Suprapubic skin (tissue), 4 donors: ENCODE measurements around the gene RUSC2. TPM values are rescaled to one million over a fixed set of nuclear protein-coding genes. Genes with fewer than 3 reads are reported as not detected.
A peak's percentile ranks its signal among the peaks of the same experiment; 100 is the strongest.

Experiments
- DNase-seq, 2 donors: peaks; one replicate each; pipeline ENCODE4 v3.0.0-alpha.2; 2019; ENCODE audit warnings: low spot score in 2 of 2
- H3K27ac ChIP-seq: fragments of 200-600 bp; sonication (generic); one replicate; pipeline ENCODE4 v1.5.1; 2019
- H3K27me3 ChIP-seq: fragments of 200-600 bp; sonication (generic); one replicate; pipeline ENCODE4 v1.5.1; 2019
- H3K36me3 ChIP-seq: fragments of 200-600 bp; sonication (generic); one replicate; pipeline ENCODE4 v1.5.1; 2019
- H3K4me1 ChIP-seq: fragments of 200-600 bp; sonication (generic); one replicate; pipeline ENCODE4 v1.5.1; 2019
- H3K4me3 ChIP-seq: fragments of 200-600 bp; sonication (generic); one replicate; pipeline ENCODE4 v1.5.1; 2019; ENCODE audit warnings: mild to moderate bottlenecking
- H3K9me3 ChIP-seq: fragments of 200-600 bp; sonication (generic); one replicate; pipeline ENCODE4 v1.5.1; 2019
- CTCF ChIP-seq, 2 donors: fragments of 200-600 bp in 1 of 2; fragments of 450-650 bp in 1 of 2; sonication (generic) in 1 of 2; IDR thresholded peaks; one replicate each; pipeline ENCODE4 v1.5.1; 2016 to 2019; ENCODE audit warnings: antibody characterized with exemption in 2 of 2, mild to moderate bottlenecking in 1 of 2, moderate library complexity in 1 of 2
- EP300 ChIP-seq: sonication (generic); formaldehyde crosslinking; IDR thresholded peaks from one replicate; pipeline ENCODE4 v1.6.1; 2017; ENCODE audit warnings: antibody characterized with exemption
- POLR2A ChIP-seq, 2 donors: fragments of 450-650 bp; IDR thresholded peaks; one replicate each; pipeline ENCODE4 v1.6.1; 2017; ENCODE audit warnings: antibody characterized with exemption in 2 of 2, mild to moderate bottlenecking in 2 of 2, moderate library complexity in 2 of 2
- POLR2AphosphoS5 ChIP-seq, 3 donors: sonication (generic); formaldehyde crosslinking; IDR thresholded peaks; one replicate each; pipeline ENCODE4 v1.6.1; 2017; ENCODE audit warnings: antibody characterized with exemption in 3 of 3
- WGBS: methylation state at CpG from one replicate; pipeline ENCODE4 v1.1.5; 2018; 5-methylcytosine and 5-hydroxymethylcytosine counted together
- total RNA-seq, 4 donors: library from RNA; depleted of rRNA; stranded (reverse); fragments of >200 nt; gene quantifications; one replicate each; pipeline ENCODE4 v1.1.0, GENCODE V29; 2016

Gene RUSC2
- total RNA-seq: 10 to 100 TPM; 17.5 to 22.3 (median 19.0) TPM

- peak in 1 of 2 donors; percentile 58 for TF ChIP-seq POLR2A (IDR thresholded peaks at IDR 0.05)
- no peak for TF ChIP-seq EP300
- TF ChIP-seq CTCF (IDR thresholded peaks at IDR 0.05): peak; percentile 30 to 32
- peak; percentile 25 to 79 (median 78) for TF ChIP-seq POLR2AphosphoS5 (IDR thresholded peaks at IDR 0.05)
- Histone ChIP-seq H3K27ac (peak within 1 kb of the TSS; percentile 95), H3K4me3 (peak within 1 kb of the TSS; percentile 93), H3K4me1 (peaks cover 39% of the 10 kb centered on the region), H3K9me3 (peaks cover 2% of the 10 kb centered on the region), H3K36me3 (no peaks in the 10 kb centered on the region), H3K27me3 (no peaks in the 10 kb centered on the region)
- peak; percentile 87 to 90 for DNase-seq
- WGBS: 8% methylated on average over 13 of the region's 71 CpGs
Observed at GRCh38 chr9:35489313-35490154, at the start of gene RUSC2. RUSC2 (plus strand) TSS chr9:35490111; CDS start chr9:35546522, 56,411 bp downstream.

GRCh38 chr9:35446012-35446411, 43.9 kb upstream of the RUSC2 start:
- 91% methylated on average over 3 of the region's 3 CpGs for WGBS
- Histone ChIP-seq H3K4me3 (no peak overlapping the region), H3K4me1 (no peaks in the 10 kb centered on the region), H3K27me3 (peaks cover 4% of the 10 kb centered on the region), H3K27ac (no peak overlapping the region), H3K36me3 (no peaks in the 10 kb centered on the region), H3K9me3 (no peaks in the 10 kb centered on the region)
- TF ChIP-seq POLR2A (IDR thresholded peaks at IDR 0.05): no peak
- TF ChIP-seq EP300: no peak
- no peak for TF ChIP-seq CTCF (IDR thresholded peaks at IDR 0.05)
- TF ChIP-seq POLR2AphosphoS5 (IDR thresholded peaks at IDR 0.05): no peak
- DNase-seq: no peak

GRCh38 chr9:35448496-35448895, 41.4 kb upstream of the RUSC2 start:
- TF ChIP-seq POLR2A (IDR thresholded peaks at IDR 0.05) (no peak), CTCF (IDR thresholded peaks at IDR 0.05) (no peak), EP300 (no peak), POLR2AphosphoS5 (IDR thresholded peaks at IDR 0.05) (no peak)
- H3K27me3 ChIP-seq: peaks cover 4% of the 10 kb centered on the region
- H3K9me3 ChIP-seq: no peaks in the 10 kb centered on the region
- H3K4me1 ChIP-seq: no peaks in the 10 kb centered on the region
- H3K27ac ChIP-seq: no peak overlapping the region
- H3K4me3 ChIP-seq: no peak overlapping the region
- H3K36me3 ChIP-seq: no peaks in the 10 kb centered on the region
- no peak for DNase-seq
- WGBS: 74% methylated on average over 1 of the region's 1 CpG

GRCh38 chr9:35452481-35452880, 37.4 kb upstream of the RUSC2 start:
- 80% methylated on average over 1 of the region's 2 CpGs for WGBS
- no peak for TF ChIP-seq EP300
- TF ChIP-seq POLR2A (IDR thresholded peaks at IDR 0.05): no peak
- no peak for TF ChIP-seq CTCF (IDR thresholded peaks at IDR 0.05)
- TF ChIP-seq POLR2AphosphoS5 (IDR thresholded peaks at IDR 0.05): no peak
- Histone ChIP-seq H3K4me1 (no peaks in the 10 kb centered on the region), H3K27me3 (no peaks in the 10 kb centered on the region), H3K36me3 (no peaks in the 10 kb centered on the region), H3K9me3 (no peaks in the 10 kb centered on the region), H3K4me3 (no peak overlapping the region), H3K27ac (no peak overlapping the region)
- no peak for DNase-seq

GRCh38 chr9:35453786-35454185, 36.1 kb upstream of the RUSC2 start:
- no peak for DNase-seq
- TF ChIP-seq CTCF (IDR thresholded peaks at IDR 0.05): no peak
- Histone ChIP-seq H3K27me3 (no peaks in the 10 kb centered on the region), H3K4me1 (no peaks in the 10 kb centered on the region), H3K9me3 (no peaks in the 10 kb centered on the region), H3K4me3 (no peak overlapping the region), H3K27ac (no peak overlapping the region), H3K36me3 (no peaks in the 10 kb centered on the region)
- WGBS: 76% methylated on average over 2 of the region's 2 CpGs
